Esophagus muscularis mucosa (tissue), 3 donors: Measurements from ENCODE around the gene RNF224.

ENCODE experiments used
- CTCF ChIP-seq, 3 experiments: fragments of 200-600 bp in 2 of 3; fragments of 450-650 bp in 1 of 3; sonication (generic) in 2 of 3; IDR thresholded peaks; one replicate each; pipeline ENCODE4 v1.5.1; 2017 to 2019; ENCODE audit warnings: antibody characterized with exemption in 3 of 3, mild to moderate bottlenecking in 2 of 3, moderate library complexity in 1 of 3
- EP300 ChIP-seq: sonication (generic); formaldehyde crosslinking; IDR thresholded peaks from one replicate; pipeline ENCODE4 v1.6.1; 2017; ENCODE audit warnings: antibody characterized with exemption

GRCh38 chr9:137182836-137183235 lies 44.5 kb upstream of the RNF224 start:
- no peak for TF ChIP-seq CTCF (IDR thresholded peaks at IDR 0.05)
- TF ChIP-seq EP300: no peak
